ENCODE results near the gene FARP1.

FARP1 gene

DNA sequence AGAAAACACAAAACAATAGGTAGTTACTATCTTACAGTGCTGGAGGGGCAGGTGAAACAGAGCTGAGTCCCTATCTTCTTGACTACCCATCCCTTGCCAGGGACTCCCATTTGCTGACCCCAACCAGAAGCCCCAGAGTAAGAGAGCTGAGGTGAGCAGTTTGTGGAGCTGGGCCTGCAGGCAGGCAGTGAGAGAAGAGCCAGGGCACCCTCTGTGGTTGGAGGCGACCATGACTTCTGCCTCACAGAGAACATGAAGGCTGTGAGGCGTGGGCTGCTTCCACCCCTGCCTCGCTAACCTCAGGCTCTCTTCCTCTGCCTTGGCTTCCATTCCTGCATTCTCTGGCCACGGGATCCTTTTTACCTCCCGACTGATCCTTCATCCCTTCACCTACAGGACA is 81.7 kb downstream of the FARP1 start:
- TF ChIP-seq, protein P1, sequence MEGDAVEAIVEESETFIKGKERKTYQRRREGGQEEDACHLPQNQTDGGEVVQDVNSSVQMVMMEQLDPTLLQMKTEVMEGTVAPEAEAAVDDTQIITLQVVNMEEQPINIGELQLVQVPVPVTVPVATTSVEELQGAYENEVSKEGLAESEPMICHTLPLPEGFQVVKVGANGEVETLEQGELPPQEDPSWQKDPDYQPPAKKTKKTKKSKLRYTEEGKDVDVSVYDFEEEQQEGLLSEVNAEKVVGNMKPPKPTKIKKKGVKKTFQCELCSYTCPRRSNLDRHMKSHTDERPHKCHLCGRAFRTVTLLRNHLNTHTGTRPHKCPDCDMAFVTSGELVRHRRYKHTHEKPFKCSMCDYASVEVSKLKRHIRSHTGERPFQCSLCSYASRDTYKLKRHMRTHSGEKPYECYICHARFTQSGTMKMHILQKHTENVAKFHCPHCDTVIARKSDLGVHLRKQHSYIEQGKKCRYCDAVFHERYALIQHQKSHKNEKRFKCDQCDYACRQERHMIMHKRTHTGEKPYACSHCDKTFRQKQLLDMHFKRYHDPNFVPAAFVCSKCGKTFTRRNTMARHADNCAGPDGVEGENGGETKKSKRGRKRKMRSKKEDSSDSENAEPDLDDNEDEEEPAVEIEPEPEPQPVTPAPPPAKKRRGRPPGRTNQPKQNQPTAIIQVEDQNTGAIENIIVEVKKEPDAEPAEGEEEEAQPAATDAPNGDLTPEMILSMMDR (IDR thresholded peaks at IDR 0.05) = no peak

DNA sequence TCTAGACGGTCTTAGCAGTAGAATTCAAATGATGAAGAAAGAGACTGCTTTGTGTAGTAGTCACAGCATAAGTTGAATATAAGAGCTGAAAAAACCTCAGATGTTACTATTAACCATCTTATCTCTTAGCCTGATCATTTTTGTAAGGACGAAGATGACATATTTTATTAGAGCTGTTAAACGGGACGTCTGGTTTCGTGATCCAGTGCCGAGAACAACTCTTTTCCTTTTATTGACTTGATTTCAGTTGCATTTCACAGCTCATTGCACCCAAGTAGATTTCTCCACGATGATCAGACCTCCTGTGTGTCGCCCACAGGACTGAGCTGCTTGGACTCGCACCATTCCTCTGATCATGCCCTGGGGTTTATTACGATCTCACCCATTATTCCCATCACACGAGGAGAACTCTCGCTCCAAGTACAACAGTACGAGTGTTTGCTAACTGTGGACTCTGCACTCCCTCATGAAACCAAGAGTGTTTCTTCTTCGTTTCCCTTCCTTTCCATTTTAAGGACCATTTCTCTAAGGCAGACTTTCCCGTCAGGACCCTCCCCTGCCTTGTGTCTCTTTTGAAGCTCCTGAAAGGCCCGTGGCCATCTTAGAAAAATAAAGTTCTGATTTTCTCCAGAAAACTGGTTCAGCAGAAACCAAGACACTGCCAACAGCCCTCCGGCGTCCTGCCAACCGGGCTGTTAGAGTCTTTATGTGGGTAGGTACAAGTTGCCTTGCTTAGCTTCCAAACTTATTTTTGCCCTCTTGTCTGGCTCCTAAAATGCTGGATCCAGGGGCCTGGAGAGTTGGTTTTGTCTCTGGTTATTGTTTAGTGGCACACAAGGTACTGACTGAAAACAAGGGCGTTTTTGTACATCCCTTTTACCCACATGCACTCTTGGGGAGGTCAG is 82.4 kb downstream of the FARP1 start:
- TF ChIP-seq, protein P1 (IDR thresholded peaks at IDR 0.05) = no peak

DNA sequence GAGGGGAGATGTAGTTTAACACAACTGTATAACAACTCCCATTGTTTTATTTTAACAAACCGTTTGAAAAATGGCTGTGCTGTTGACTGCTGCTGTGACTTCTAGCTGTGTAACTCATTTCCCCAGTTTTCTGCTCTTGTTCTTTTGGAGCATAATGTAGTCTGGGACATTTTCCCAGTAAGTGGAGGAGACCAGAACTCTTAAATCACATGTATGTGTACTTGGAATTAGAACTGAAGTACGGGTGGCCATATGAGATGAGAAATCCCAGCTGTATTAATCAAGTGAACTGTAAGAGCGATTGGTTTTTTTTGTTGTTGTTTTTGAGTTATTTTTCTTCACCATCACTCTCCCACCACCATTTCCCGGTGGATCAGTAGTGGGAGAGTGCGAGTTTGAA is 83.6 kb downstream of the FARP1 start:
- TF ChIP-seq, protein P1 (IDR thresholded peaks at IDR 0.05) = no peak

DNA sequence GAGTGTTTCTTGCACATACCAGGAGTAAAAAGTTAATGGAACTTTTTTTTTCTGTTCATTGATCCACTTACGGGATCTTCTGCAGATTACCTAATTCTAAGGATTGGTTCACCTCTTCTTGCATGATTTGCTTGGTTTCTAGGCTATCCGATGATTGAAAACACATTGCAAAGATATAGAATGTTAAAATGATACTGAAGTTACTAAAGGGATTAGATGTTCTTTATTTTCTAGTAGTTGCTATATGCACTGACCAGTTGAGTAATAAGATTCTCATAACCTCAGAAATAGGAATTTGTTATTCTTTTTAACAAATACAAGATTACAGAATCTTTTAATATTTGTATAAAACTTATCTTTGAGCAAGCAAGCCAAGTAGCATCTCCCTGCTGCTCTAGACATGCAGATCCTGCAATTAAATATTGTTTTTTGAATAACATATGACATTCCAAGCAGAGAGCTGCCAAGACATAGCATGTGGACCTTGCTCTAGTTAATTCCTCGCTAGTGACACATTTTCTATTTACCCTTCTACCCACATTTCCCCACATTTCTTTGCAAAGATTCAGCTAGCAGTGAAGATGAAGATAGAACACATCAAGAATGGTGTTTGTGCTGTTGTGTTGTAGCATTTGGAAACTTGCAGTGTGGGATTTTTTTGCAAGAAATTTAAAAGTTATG is 85.9 kb downstream of the FARP1 start:
- TF ChIP-seq, protein P1 (IDR thresholded peaks at IDR 0.05) = no peak

DNA sequence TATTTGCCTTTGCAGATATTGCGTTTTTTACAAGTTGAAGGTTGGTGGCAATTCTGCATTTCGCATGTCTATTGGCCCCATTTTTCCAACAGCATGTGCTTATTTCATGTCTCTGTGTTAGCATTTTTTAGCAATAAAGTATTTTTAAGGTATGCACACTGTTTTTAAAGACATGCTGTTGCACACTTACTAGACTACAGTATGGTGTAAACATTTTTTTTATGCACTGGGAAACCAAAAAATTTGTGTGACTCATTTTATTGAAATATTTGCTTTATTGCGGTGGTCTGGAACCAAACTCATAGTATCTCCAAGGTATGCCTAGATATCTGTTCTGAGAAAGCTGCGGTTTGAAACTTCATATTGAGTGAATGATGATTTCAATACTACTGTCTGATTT is 89.6 kb downstream of the FARP1 start:
- TF ChIP-seq, protein P1 (IDR thresholded peaks at IDR 0.05) = no peak

DNA sequence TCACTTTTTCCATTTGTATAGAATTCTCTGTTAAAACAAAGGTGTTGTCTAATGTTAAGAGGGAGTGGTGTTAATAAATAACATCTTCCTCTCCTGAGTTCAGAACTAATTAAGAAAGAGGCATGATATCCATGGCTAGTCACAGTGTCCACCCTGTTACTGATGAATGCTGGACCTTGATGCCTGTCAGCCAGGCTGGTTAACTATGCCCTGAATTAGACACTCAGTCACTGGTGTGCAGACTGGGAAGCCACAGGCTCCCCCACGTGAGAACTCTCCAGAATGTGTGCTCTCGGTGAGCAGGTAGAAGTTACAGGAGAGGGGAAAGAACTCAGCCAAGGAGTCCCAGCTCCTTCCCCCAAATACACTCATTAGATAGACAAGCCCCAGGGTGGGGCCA is 90.2 kb downstream of the FARP1 start:
- TF ChIP-seq, protein P1 (IDR thresholded peaks at IDR 0.05) = no peak

DNA sequence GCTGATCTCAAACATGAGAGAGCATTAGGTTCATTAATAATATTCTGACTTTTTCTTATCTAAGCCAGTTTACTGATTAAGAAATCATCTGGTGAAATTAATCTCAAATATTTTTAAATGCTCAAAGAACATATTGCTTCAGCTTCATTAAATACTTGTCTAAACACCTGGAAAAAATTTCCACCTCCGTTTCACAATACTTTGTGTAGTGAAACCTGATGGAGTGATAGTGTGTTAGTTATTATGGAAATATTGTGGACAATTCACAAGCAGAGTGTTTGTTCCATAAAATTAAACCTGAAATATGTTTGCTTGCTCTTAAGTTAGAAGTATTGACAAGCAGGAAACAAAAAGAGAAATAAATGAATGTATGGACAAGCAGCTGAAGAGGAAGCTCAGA is 91.5 kb downstream of the FARP1 start:
- TF ChIP-seq, protein P1 (IDR thresholded peaks at IDR 0.05) = no peak

Measured in LNCAP (cell line).